ENCODE results near the gene KLK11.

- TF ChIP-seq POLR2A (IDR thresholded peaks at IDR 0.05) (no peak), CTCF (IDR thresholded peaks at IDR 0.05) (no peak)
Observed at GRCh38 chr19:50977626-50978025, 48.8 kb downstream of the KLK11 start.

Data from sigmoid colon (tissue), 3 donors.